Measurements from ENCODE around the gene DHRS4L2.
"Not testable (repeated sequence)": the region's sequence is repeated elsewhere in the genome, so short reads cannot be mapped to it uniquely, and the experiment has no call there.

DNA sequence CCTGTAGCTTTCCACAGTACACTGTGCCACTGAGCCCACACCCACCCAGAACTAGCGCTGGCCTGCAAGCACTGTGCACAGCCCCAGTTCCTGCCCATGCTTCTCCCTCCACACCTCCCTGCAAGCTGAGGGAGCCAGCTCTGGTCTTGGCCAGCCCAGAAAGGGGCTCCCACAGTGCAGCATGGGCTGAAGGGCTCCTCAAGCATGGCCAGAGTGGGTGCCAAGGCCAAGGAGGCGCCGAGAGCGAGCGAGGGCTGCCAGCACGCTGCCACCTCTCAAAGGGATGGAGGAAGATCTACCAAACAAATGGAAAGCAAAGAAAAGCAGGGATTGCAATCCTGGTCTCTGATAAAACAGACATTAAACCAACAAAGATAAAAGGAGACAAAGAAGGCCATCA is 27.0 kb downstream of the DHRS4L2 start:
- TF ChIP-seq, protein P1, sequence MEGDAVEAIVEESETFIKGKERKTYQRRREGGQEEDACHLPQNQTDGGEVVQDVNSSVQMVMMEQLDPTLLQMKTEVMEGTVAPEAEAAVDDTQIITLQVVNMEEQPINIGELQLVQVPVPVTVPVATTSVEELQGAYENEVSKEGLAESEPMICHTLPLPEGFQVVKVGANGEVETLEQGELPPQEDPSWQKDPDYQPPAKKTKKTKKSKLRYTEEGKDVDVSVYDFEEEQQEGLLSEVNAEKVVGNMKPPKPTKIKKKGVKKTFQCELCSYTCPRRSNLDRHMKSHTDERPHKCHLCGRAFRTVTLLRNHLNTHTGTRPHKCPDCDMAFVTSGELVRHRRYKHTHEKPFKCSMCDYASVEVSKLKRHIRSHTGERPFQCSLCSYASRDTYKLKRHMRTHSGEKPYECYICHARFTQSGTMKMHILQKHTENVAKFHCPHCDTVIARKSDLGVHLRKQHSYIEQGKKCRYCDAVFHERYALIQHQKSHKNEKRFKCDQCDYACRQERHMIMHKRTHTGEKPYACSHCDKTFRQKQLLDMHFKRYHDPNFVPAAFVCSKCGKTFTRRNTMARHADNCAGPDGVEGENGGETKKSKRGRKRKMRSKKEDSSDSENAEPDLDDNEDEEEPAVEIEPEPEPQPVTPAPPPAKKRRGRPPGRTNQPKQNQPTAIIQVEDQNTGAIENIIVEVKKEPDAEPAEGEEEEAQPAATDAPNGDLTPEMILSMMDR (IDR thresholded peaks at IDR 0.05) = not testable (repeated sequence)
- not testable (repeated sequence) for TF ChIP-seq POLR2A (IDR thresholded peaks at IDR 0.05); POLR2AphosphoS5 (IDR thresholded peaks at IDR 0.05; ENCODE audit: insufficient read depth in 1 of 2, low read depth in 1 of 2)
